ENCODE data around the gene PRND.
A peak's percentile ranks its signal among the peaks of the same experiment; 100 is the strongest.
"Not testable (repeated sequence)": the region's sequence is repeated elsewhere in the genome, so short reads cannot be mapped to it uniquely, and the experiment has no call there.

PRND gene

GRCh38 chr20:4721719-4722118 is at the start of gene PRND:
PRND (plus strand) TSS chr20:4721909; CDS start chr20:4724552, 2,643 bp downstream.
- DNase-seq (ENCODE audit: low read depth), result no peak

- no peak for DNase-seq (ENCODE audit: low read depth)
These were observed 48.8 kb upstream of the PRND start for GRCh38 chr20:4672948-4673347.

GRCh38 chr20:4673371-4674001 is 48.2 kb upstream of the PRND start:
- DNase-seq (ENCODE audit: low read depth), result peak; percentile 79

GRCh38 chr20:4674672-4675071 is 47.0 kb upstream of the PRND start:
- no peak for DNase-seq (ENCODE audit: low read depth)

- no peak for DNase-seq (ENCODE audit: low read depth)
These were observed 43.9 kb upstream of the PRND start for GRCh38 chr20:4677846-4678245.

- no peak for DNase-seq (ENCODE audit: low read depth)
These were observed 40.3 kb upstream of the PRND start for GRCh38 chr20:4681401-4681800.

GRCh38 chr20:4681991-4682401 is 39.7 kb upstream of the PRND start:
- no peak for DNase-seq (ENCODE audit: low read depth)

GRCh38 chr20:4682682-4683081 is 39.0 kb upstream of the PRND start:
- no peak for DNase-seq (ENCODE audit: low read depth)

- peak; percentile 46 for DNase-seq (ENCODE audit: low read depth)
These were observed 38.4 kb upstream of the PRND start for GRCh38 chr20:4683261-4683660.

- DNase-seq (ENCODE audit: low read depth), result no peak
These were observed 36.8 kb upstream of the PRND start for GRCh38 chr20:4684837-4685413.

GRCh38 chr20:4685923-4686221 is 35.8 kb upstream of the PRND start:
- DNase-seq (ENCODE audit: low read depth), result no peak

- no peak for DNase-seq (ENCODE audit: low read depth)
These were observed 33.4 kb upstream of the PRND start for GRCh38 chr20:4688305-4688704.

- DNase-seq (ENCODE audit: low read depth), result no peak
These were observed 32.5 kb upstream of the PRND start for GRCh38 chr20:4689220-4689619.

- no peak for DNase-seq (ENCODE audit: low read depth)
These were observed 30.0 kb upstream of the PRND start for GRCh38 chr20:4691753-4692152.

- DNase-seq (ENCODE audit: low read depth), result no peak
These were observed 27.6 kb upstream of the PRND start for GRCh38 chr20:4694076-4694475.

GRCh38 chr20:4697189-4697830 is 24.4 kb upstream of the PRND start:
- no peak for DNase-seq (ENCODE audit: low read depth)

GRCh38 chr20:4697831-4698221 is 23.9 kb upstream of the PRND start:
- no peak for DNase-seq (ENCODE audit: low read depth)

- no peak for DNase-seq (ENCODE audit: low read depth)
These were observed 22.5 kb upstream of the PRND start for GRCh38 chr20:4699216-4699615.

- DNase-seq (ENCODE audit: low read depth), result no peak
These were observed 21.8 kb upstream of the PRND start for GRCh38 chr20:4699957-4700356.

GRCh38 chr20:4702562-4703280 is 19.0 kb upstream of the PRND start:
- DNase-seq (ENCODE audit: low read depth), result no peak

- DNase-seq (ENCODE audit: low read depth), result no peak
These were observed 18.4 kb upstream of the PRND start for GRCh38 chr20:4703281-4703676.

GRCh38 chr20:4706941-4707340 is 14.8 kb upstream of the PRND start:
- DNase-seq (ENCODE audit: low read depth), result not testable (repeated sequence)

GRCh38 chr20:4708036-4708435 is 13.7 kb upstream of the PRND start:
- DNase-seq (ENCODE audit: low read depth), result no peak

Data from CMK (cell line).